Stimulated activated CD8-positive, alpha-beta memory T cell treated with anti-CD3 and anti-CD28 coated beads, Interleukin-7, amount 100 ng/mL, for 48 hours (primary cell): ENCODE results near the gene GRM7.

Source experiments
- DNase-seq, 2 donors: peaks; one replicate each; pipeline ENCODE4 v3.0.0-alpha.2; 2020; ENCODE audit warnings: low read depth in 1 of 2; ENCODE audit errors: extremely low read depth in 1 of 2

GRM7 gene

DNA sequence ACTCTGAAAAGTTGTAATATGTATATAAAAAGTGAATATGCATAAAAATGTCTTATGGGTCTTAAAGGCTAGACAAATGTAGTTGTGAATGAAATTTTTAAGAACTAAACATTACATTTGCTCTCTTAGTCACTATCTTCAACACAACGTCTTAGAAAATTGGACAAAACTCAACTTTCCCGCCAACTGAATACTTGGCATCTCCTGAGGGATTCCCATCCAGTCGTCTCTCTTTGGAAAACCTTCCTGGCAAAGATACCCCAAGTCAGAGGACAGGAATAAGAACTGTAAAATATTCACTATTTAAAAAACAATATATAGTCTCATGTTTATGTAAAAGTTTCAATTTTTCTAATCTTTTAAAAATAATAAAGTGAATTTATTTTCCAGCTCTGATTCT is 354.8 kb downstream of the GRM7 start:
- DNase-seq: no peak

- no peak for DNase-seq
These were observed 365.5 kb downstream of the GRM7 start for GRCh38 chr3:7226393-7226792.

GRCh38 chr3:7238565-7239295 is 377.8 kb downstream of the GRM7 start:
- DNase-seq: no peak

DNA sequence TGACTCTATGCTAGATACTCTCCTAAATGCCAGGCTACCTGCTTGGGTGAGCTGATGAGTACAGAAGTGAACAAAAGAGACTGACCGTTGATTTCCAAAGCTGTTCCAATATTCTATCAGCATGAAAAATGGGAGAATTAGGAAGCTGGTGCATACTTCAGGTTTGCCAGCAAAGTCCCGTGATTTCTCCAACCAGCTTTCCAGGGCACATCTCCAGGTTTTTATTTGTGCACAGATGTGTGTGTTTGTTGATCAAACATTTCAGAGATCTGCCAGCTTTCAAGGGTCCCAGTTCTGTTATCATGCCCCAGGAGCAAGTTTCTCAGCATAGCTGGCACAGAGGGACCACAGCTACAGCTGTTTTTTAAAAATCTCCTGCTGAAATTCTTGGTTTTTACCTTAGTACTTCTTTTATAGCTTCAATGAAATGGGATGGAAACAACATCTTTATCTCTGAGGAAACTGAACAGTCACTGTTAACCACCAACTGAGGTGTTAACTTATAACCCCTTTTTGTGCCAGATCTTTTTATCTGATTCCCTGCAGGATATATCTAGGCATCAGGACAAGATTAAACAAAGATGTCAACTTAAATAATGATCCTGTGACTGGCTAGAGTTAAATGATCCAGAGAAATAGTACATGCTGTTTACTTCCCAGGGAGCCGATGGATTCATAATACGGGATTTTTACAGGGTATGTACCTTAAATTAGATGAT is 380.8 kb downstream of the GRM7 start:
- no peak for DNase-seq

DNA sequence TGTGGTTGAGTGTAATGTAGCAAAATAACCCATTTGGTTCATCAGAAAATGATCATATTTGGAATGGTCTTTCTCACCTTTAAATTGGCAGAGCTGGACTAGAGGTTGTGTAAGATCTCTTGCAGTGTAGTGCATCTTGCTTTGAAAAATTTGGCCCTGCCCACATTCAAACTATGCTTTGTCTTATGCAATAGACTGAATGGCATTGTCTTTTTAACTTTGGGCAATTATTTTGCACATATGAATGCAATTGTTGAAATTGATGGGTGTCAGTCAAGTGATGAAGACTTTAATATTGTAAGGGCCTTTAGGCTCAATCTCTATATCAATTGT is 381.4 kb downstream of the GRM7 start:
- no peak for DNase-seq

DNA sequence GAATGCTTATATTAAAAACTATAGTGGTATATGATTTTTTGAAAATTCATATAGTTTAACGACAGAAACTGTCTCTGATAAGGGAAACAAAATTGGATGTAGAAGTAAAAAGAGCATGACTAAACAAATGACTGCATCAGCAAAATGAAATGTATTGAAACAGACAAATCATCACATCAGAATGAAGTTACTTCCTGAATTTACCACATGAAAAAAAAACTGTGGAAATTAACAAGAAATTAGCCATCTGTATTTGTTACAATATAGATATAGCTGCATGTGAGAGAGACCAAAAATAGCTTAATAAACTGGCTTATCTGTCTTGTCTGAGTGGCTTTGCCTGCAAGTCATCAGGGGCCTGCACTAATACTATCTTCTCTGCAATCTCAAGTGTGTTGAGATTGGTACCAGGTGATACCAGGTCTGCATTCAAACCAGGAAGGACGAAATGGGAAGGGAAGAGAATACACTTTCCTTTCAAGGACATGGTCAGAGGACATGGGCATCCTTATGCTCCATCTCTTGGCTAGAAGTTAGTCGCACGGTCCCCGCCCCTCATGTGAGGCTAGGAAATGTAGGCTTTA is 388.7 kb downstream of the GRM7 start:
- DNase-seq: no peak

DNA sequence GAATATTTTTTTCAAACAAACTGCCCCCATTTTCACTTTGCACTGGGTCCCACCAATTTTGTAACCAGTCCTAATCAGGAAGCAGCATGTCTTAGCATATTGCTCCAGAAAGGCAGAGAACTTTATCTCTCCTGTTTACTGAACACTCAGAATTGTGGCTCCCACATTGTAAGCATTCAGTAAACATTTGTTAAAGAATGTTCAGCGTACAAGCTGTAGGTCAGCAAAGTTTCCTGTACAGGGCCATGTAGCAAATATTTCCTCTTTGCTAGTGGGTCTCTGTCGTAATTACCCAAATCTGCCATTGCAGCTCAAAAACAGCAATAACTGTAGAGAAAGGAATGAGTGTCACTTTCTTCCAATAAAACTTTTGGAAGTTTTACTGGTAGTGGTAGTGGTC is 393.3 kb downstream of the GRM7 start:
- no peak for DNase-seq

- no peak for DNase-seq
These were observed 400.1 kb downstream of the GRM7 start for GRCh38 chr3:7260975-7261374.

GRCh38 chr3:7263347-7264195 is 402.7 kb downstream of the GRM7 start:
- no peak for DNase-seq

GRCh38 chr3:7264196-7264526 is 403.2 kb downstream of the GRM7 start:
- no peak for DNase-seq

- no peak for DNase-seq
These were observed 404.8 kb downstream of the GRM7 start for GRCh38 chr3:7265736-7266135.

GRCh38 chr3:7266551-7266950 is 405.6 kb downstream of the GRM7 start:
- no peak for DNase-seq

DNA sequence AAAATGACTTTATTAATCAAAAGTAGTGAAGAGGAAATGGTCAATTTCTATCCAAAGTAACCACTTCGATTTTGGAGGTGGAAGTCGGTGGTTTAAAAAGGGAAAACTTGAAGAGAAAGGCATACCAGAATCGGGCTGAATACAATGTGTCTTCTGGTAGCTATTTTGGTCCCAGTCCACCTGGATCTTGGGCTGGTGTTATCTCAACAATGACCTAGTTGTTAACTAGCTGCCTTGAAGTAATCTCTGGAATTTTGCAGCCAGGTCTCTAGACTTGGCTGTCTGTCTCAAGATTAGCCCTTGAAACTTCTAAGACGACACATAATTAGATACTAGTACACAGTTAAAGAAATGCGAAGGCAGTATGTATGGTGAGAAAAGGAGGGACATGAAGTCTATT is 409.8 kb downstream of the GRM7 start:
- DNase-seq: no peak

- no peak for DNase-seq
These were observed 410.7 kb downstream of the GRM7 start for GRCh38 chr3:7271631-7272030.

- no peak for DNase-seq
These were observed 411.3 kb downstream of the GRM7 start for GRCh38 chr3:7272203-7272602.

DNA sequence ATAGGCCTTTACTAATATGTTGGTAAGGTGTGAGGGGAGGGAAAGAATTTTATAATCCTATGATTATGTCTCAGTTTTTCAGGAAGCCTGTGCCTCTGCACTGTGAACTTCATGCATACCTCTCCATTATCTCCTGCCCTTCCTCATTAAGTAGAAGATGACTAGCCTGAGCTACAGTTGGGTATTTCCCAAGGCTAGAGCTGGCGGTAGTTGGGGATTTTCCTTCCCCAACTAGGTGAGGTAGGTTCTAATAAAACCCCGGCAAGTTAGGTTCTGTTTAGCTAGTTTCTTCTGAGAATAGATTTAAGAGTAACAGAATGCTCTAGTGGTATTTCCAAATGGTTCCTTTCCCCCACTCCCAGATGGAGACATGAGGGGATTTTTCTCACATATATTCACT is 414.5 kb downstream of the GRM7 start:
- DNase-seq: no peak

- no peak for DNase-seq
These were observed 419.4 kb downstream of the GRM7 start for GRCh38 chr3:7280318-7280717.

DNA sequence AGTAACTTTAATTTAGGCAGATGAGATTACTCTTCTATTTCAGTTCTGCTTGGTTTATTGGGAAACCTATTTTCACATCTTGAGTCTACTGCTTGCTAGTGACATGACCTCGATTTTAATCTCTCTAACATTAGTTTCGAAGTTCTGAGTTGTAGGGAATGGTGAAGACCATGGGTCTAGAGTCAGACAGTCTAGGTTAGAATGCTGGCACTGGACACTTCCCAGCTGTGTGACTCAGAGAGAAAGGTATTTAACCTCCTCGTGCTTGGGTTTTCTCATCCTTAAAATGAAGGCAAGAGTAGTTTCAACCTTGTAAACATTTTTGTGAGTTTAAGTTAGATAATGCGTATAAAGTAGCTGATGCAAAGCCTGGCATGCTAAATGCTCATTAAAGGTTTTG is 422.1 kb downstream of the GRM7 start:
- no peak for DNase-seq

GRCh38 chr3:7285505-7285904 is 424.6 kb downstream of the GRM7 start:
- DNase-seq: no peak

- DNase-seq: no peak
These were observed 427.2 kb downstream of the GRM7 start for GRCh38 chr3:7288133-7288532.

GRCh38 chr3:7289121-7289520 is 428.2 kb downstream of the GRM7 start:
- DNase-seq: no peak
